GM19240 (cell line): ENCODE results near the gene DCUN1D1.
"Not testable (repeated sequence)": the region's sequence is repeated elsewhere in the genome, so short reads cannot be mapped to it uniquely, and the experiment has no call there.

Experiments
- DNase-seq: peaks from one replicate; pipeline ENCODE4 v3.0.0; 2011; ENCODE audit warnings: low spot score; ENCODE audit not compliant: insufficient read length

Gene DCUN1D1

DNA sequence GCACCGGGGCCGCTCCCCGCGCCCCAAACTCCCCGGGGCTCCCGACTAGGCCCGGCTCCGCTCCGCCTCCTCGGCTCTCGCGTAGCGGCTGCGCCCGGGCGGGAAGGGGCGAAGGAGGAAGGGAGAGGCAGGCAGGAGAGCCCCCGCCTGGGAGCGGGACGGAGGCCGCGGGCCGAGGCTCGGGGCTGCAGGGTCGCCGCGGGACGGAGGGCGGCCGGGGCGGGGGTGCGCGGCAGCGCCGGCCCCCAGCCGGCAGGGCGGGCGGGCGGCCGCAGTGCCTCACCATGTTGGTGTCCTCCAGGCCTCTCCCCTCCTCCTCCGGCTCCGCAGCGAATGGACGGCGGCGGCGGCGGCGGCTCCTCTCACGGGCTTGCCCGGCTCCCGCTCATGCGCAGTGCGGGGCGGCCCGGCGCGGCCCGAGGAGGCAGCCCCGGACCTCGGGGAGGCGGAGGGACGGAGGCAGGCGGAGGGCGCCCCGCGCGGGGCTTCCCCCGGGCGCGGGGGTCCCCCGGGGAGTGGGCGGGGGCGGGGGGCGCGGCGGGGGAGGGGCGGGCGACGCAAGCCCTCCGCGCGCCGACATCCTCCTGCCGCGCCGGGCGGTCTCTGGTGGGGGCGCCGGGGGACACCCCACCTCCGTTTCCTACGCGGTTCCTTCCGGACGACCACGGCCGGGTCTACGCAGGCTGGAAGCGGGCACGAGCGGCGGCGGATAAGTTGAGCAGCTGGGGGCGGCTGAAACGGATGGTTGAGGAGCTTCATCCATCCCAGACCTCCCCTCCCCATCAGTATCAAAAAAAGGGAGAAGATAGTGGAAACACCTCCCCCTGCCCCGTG is at the start of gene DCUN1D1:
Gene DCUN1D1 (minus strand): TSS at position 335 of the 834 bp plus-strand sequence. CDS start 49 bp downstream, at position 286.
- peak; percentile 90 for DNase-seq

DNA sequence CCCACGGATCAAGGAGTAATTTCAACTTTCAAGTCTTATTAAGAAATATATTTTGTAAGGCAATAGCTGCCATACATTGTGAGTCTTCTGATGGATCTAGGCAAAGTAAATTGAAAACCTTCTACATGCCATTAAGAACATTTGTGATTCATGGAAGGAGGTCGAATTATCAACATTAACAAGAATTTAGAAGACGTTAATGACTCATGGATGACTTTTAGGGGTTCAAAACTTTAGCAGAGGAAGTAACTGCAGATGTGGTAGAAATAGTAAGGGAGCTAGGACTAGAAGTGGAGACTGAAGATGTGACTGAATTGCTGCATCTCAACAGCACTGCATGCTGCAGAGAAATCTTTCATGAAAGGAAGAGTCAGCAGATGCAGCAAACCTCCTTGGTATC is 48.1 kb upstream of the DCUN1D1 start:
- DNase-seq = no peak

DNA sequence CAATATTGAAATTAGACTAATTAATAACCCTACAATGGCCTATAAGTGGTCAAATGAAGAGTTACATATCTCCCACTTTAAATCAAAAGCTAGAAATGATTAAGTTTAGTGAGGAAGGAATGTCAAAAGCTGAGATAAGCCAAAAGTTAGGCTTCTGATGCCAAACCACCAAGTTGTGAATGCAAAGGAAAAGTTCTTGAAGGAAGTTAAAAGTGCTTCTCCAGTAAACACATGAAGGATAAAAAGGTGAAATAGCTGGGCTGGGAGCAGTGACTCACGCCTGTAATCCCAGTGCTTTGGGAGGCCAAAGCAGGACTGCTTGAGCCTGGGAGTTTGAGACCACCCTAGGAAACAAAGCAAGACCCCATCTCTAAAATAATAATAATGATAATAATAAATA is 46.9 kb upstream of the DCUN1D1 start:
- DNase-seq = no peak

DNA sequence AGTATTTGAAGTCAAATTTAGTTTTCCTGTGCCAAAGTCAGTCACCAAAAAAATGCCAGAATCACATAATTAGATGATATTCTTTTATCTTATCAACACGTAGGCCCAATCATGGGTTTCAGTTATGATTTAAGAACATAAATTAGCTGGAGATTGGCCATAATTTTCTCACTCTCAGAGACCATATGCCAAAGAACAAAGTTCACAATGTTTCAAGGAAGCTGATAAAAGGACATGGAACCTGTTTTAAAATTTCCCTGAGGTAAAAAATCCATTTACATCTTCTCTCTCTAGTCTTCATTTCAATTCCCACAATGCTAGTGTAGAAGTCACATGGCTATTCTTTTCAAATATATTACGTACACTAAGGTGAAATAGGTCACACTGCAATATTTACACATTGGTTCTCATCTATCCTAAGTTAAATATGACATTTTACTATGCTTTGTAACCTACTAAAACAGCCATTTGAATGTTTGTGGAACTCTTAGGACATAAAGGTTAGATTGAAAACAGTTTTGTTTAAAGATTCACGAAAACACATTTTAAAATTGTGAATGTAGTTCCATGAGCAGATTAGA is 42.7 kb upstream of the DCUN1D1 start:
- no peak for DNase-seq

DNA sequence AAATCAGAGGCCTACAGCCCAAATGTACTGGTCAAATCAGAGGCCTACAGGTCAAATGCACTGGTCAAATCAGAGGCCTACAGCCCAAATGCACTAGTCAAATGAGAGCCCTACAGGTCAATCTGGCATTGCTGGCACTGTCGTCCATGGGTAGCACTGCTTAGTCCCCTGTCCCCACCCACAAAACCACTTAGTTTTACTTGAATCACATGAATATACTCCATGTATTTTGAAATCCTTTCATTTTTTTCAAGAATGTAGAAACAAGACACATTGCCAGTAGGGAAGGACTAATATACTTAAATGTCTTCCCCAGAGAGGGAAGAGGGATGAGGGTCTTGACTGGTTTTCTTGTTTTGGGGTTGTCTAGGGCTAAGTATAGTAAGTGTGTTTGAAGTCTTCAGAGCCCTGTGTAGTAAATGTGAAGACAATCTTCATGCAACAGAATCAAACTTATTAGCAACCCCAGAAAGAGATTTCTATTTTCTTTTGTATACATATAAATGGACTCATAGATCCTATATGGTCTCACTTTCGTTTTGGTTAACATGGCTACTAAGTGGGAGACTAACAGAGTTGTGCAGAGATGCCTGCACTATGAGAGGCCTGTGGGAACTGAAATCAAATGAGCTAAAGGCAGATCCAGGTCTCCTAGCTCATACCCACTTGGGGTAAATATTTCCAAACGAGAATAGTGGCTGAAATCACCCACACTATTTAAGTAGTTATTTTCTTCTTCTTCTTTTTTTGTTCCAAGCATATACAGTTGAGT is 38.3 kb upstream of the DCUN1D1 start:
- no peak for DNase-seq

DNA sequence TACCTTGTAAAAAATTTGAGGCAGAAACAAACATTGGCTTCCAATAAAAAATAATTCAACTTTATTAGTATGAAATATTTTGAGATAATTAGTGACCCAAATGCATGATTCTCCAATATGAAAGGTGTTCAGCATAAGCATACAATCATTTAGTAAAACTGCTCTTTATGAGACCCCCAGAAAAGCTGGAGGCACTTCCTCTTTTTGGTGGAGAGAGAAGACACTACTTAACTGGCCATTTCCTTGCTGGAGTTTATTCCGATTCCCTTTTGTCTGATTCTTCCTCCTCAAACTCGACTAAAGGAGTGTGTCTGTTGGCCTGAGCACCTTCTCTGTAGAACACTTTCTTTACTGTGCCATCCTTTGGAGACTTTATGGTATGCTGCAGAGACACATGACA is 34.8 kb upstream of the DCUN1D1 start:
- DNase-seq = no peak

DNA sequence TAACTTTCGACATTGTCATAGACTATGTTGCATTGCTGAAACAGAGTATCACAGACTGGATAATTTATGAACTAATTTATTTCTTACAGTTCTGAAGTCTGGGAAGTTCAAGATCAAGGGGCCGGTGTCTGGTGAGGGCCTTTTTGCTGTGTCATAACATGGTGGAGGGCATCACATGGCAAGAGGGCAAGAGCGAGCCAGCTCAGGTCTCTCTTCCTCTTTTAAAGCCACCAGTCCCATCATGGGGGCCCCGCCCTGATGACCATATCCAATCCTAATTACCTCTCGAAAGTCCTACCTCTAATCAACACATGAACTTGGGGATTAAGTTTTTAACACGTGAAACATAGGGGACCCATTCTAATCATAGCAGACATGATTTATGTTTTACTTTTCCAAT is 33.5 kb upstream of the DCUN1D1 start:
- DNase-seq = no peak

DNA sequence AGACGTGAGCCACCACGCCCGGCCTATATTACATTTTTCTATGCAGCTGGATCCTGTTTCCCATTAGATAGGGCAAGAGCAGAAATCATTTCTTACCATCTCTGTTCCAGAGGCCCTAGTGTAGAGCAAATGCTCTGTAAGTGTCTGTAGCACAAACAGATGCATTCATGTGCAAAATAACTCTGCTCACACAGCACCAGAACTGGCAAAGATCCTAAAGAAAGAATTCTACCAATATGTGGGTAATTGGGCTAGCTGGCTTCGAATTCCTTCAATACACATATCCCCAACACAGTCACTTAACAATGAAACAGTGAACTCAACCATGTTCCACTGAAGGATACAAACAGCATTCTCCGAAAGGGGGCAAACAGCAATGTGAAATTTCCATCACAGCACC is 32.7 kb upstream of the DCUN1D1 start:
- DNase-seq = no peak

DNA sequence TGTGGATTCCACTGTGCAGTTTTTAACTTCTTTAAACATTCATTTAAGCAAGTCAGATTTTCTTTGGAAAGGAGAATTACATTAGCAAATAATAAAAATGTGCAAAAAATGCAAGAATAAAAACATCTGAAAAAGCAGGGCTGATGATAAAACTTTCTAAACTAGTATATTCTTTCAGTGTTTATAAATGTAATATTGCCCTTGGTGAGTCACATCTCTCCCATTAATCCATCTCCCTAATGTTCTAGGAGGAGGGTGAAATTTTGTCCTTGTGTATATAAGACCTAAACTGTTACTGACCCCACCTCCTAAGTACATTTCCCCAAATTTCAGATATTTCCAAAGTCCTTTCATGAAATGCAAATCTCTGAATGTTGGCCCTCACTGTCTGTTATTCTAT is 28.5 kb upstream of the DCUN1D1 start:
- DNase-seq = no peak

DNA sequence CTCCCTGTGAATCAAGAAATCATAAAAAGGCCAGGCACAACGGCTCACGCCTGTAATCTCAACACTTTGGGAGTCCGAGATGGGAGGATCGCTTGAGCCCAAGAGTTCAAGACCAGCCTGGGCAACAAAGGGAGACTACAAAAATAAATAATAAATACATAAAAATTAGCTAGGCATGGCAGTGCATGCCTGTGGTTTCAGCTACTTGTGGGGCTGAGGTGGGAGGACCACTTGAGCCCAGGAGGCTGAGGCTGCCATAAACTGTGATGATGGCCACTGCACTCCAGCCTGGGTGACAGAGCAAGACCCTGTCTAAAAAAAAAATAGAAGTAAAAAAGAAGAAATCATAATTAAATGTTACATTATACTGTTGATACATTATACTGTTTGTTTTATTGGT is 28.0 kb upstream of the DCUN1D1 start:
- DNase-seq = no peak

DNA sequence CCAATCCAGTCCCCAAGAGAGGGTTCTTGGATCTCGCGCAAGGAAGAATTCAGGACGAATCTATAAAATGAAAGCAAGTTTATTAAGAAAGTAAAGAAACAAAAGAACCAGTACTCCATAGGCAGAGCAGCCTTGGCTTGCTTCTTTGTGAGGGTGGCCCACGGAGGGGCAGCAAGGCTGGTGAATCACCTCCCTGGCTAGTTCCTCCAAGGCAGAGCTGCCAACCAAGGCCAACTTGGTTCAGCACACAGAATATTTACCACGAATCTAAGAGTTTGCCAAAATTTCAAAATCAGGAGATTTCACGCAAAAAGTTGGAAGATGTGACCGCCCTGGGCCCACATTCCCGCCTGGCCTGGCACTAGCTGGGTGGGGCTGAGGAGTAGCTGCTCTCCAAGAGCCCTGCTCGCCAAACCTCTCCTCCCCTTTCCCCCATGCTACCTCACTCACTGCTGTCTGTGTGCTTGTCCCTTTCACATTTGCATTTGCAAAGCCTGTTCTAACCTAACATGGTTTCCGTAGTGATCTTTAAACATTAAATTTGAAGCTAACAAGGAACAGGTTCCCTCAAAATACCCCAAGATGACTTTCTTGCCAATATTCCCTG is 26.2 kb upstream of the DCUN1D1 start:
- no peak for DNase-seq

DNA sequence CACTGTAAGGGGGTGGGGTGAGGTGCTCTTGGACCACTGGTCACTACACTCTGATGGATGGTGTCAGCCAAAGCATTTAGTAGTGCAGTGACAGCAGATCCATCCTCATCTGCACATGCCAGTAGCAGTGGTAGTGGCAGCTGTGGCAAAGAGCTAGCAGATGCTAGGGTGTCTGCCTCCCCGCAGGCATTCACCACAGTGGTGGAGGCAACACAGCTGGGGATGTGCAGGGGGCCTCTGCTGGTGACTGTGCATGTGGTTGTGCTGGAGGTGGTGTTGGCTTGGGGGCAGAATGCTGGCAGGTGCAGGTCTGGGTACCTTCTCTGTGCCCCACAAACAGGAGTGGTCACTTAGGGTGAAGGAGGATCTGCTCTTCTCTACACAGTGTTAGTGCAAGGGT is 19.4 kb upstream of the DCUN1D1 start:
- no peak for DNase-seq

DNA sequence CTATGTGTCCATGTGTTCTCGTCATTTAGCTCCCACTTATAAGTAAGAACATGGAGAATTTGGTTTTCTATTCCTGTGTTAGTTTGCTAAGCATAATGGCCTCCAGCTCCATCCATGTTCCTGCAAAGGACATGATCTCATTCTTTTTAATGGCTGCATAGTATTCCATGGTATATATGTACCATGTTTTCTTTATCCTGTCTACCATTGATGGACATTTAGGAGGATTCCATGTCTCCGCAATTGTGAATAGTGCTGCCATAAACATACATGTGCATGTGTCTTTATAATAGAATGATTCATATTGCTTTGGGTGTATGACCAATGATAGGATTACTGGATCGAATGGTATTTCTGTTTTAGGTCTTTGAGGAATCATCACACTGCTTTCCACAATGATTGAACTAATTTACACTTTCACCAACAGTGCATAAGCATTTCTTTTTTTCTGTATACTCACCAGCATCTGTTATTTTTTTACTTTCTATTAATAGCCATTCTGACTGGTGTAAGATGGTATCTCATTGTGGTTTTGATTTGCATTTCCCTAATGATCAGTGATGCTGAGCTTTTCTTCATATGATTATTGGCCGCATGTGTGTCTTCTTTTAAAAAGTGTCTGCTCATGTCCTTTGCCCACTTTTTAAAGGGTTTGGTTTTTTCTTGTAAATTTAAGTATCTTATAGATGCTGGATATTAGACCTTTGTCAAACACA is 13.3 kb upstream of the DCUN1D1 start:
- DNase-seq = not testable (repeated sequence)

DNA sequence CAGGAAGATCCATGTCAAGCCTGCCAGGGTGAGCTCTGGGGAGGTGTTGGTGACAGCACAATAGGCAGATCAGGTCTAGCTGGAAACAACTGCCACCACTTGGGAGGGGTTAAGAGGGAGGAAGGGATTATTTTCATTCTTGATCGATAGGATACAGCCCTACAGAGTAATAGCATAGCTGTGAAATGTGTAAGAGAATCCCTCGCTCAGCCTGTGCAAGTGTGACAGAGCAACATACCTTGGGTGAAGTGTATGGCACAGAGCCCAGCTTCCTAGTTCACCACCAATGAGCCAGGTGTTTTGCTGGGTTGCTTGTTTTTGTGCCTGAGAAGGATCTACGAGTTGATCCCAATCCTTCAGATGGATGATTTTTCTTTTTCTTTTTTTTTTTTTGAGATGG is 9.2 kb upstream of the DCUN1D1 start:
- DNase-seq = no peak

DNA sequence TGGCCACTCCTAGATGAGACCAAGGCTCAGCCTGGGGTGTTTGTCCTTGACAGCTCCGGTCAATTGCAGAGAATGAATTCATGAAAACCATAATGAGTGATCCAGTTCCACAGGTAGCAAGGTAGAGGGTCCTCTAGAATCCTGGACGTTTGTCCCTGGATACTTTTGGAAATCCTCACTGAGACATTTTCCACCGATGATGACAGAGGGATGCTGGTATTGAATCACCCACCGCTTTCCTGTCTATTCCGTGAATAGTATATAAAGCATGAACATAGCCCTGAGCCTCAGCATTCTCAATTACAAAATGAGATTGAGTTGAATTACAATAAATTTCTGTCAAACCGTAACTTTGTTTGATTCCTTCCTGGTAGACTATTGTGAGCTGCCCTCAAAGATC is 5.7 kb upstream of the DCUN1D1 start:
- DNase-seq = no peak

DNA sequence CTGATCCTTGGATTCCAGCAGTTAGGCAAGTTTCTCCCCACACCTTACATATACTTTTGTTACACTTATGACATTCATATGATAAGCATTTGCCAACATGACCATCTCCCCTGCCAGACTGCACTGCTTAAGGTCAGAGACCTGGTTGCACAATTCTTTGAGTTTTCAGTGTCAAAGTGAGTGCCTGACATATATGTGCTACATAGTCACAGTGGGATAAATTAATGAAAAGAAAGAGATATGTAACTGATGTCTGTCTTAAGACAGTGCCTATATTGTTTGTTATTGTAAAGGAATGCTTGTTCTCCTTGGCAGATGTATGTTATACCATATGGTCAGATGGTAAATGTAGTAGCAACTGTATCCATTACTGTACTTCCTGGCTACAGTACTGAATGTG is 3.5 kb upstream of the DCUN1D1 start:
- DNase-seq = no peak

DNA sequence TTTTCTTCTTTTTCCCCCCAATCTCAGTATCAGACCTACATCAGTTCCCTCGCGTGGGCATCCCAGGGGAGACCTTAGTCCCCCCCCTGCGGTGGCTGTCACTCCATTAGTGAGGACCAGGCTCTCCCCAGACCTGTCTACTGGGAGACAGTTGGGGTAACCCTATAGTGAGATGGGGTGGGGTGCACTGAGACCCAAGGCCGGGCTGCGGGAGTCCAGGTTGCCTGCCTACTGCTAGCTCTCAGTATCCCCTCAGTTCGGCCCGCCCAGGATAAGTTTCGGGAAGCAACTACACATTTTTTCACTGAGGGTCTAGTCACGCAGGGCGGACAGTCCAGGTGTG is 671 bp upstream of the DCUN1D1 start:
- DNase-seq = no peak

DNA sequence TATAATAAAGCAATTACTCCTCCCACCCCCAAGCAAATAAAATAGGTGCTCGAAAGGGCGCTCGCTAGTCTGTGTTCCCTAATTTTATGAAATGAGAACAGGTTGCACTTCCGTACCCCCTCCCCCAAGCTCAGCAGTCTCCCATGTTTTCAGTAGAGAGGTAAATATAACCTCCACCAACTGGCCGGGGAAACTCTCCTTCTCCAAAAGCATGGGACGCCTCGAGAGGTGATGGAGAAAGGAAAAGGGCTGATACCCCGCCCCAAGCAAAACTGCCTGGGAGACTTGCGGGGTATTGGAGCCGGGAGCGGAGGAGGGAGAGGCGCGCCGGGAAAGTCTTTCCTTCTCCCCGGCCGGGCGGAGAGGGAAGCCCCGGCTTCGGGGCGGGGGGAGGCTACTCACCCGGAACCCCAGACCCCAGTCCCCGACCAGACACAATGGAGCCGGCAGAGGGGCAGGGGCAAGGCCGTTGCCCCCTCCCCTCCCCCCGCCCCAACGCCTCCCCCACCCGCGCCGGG is 605 bp downstream of the DCUN1D1 start:
- DNase-seq = no peak

DNA sequence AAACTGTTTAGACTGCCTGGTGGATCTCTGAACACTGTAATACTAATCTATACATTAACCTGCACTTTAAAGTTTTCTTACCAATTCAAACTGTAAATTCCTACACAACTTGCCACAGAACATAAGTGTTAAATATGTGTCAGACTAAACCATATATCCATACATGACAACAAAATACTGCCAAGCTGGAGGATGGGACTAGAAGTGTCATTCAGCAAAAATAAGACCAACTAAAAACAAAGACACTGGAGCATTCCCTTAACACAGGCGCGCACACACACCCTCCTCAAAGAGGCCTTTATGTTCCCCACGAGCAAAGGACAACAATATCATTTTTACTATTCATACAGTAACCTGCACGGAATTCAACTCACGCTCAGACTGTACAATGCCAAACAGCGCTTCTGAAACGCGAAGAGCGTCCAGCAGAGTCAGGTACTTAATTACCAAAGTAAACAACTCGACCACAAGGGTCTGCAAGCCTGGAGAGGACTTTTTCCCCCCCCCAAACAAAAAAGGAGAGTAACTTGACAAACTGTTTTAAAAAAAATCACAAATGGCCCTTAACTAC is 1.1 kb downstream of the DCUN1D1 start:
- no peak for DNase-seq

DNA sequence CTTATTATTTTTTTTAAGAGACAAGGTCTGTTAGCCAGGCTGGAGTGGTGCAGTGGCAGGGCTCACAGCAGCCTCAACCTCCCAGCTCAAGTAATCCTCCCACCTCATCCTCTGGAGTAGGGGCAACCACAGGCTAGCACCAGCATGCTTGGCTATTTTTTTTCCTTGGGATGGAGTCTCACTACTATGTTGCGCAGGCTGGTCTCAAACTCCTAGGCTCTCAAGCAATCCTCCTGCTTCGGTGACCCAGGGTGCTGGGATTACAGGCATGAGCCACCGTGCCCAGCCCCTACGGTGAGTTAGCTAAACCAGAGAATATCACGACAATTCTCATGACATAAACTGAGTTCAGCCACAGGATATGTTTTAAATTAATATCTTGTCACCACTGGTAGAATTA is 2.0 kb downstream of the DCUN1D1 start:
- DNase-seq = no peak

DNA sequence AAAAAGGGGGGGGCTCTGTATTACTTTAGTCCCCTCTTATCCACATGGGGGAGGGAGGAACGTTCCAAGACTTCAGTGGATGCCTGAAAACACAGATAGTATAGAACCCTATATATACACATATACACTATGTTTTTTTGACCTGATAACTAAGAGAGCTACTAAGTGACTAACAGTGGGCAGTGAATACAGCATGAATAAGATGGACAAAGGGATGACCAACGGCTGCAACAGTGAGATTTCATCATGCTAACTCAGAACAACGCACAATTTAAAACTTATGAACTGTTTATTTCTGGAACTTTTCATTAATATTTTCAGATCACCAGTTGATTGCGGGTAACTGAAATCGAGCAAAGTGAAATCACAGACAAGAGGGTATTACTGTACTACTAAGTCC is 7.3 kb downstream of the DCUN1D1 start:
- DNase-seq = no peak
